ENCODE results near the gene TC2N. TPM values are rescaled to one million over a fixed set of nuclear protein-coding genes. Genes with fewer than 3 reads are reported as not detected.

TC2N gene
- polyA plus RNA-seq, 1 donor from 2014 or later, result 2.1 TPM

DNA sequence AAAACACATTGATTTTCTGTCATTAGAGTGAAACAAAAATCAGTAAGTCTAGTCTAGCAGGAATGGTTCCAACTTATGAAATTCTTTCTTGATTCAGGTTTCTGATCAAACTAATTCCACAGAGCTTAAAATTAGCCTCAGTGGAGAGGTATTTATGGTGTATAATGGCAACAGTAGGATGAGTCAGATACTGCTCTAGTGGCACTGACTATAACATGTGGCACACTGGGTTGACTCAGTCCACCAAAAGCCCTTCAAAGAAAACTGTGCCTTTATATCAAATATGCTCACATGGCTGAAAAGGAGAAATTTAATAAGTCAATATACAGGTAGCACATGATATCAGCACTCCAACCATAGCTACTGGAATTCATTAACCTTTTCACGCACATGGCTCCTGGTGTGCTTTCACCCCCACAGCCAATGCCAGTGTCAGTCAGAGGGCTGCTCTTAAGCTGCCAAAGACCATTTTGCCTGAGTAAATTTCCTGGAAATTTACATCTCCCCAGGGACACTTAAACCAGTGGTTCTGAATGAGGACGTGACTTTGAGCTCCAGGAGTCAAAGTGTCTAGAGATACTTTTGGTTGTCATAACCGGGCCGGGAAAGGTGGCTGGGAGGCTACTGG lies 113.7 kb downstream of the TC2N start:
- H3K4me3 ChIP-seq (ENCODE audit: low read length), result no peak overlapping the region
- no peaks in the 10 kb centered on the region for H3K9me2 ChIP-seq (ENCODE audit: insufficient read depth, low read length)
- H3K79me2 ChIP-seq (replicated peaks; ENCODE audit: insufficient read depth, low read length), result no peaks in the 10 kb centered on the region
- no peaks in the 10 kb centered on the region for H3K9me3 ChIP-seq (ENCODE audit: low read length)
- no peak overlapping the region for H2AFZ ChIP-seq (ENCODE audit: low read depth, low read length)
- no peak overlapping the region for H3K27ac ChIP-seq (ENCODE audit: low read length)
- H3K9ac ChIP-seq (ENCODE audit: low read length), result no peak overlapping the region
- H3K4me2 ChIP-seq (ENCODE audit: low read length), result no peak overlapping the region
- H3F3A ChIP-seq (ENCODE audit: insufficient read depth, low read length, poor library complexity, severe bottlenecking), result no peaks in the 10 kb centered on the region
- no peaks in the 10 kb centered on the region for H3K36me3 ChIP-seq (ENCODE audit: insufficient read depth, low read length)
- H4K20me1 ChIP-seq (ENCODE audit: insufficient read depth), result no peaks in the 10 kb centered on the region
- TF ChIP-seq RAD21 (conservative IDR thresholded peaks at IDR 0.05) (no peak), EP300 (conservative IDR thresholded peaks at IDR 0.05; ENCODE audit: poor library complexity, severe bottlenecking) (no peak), SMC3 (conservative IDR thresholded peaks at IDR 0.05; ENCODE audit: poor library complexity) (no peak), EZH2 (IDR thresholded peaks at IDR 0.05; ENCODE audit: borderline replicate concordance, insufficient read depth, low read length, poor library complexity, severe bottlenecking) (no peak)
- TF ChIP-seq, protein P1, sequence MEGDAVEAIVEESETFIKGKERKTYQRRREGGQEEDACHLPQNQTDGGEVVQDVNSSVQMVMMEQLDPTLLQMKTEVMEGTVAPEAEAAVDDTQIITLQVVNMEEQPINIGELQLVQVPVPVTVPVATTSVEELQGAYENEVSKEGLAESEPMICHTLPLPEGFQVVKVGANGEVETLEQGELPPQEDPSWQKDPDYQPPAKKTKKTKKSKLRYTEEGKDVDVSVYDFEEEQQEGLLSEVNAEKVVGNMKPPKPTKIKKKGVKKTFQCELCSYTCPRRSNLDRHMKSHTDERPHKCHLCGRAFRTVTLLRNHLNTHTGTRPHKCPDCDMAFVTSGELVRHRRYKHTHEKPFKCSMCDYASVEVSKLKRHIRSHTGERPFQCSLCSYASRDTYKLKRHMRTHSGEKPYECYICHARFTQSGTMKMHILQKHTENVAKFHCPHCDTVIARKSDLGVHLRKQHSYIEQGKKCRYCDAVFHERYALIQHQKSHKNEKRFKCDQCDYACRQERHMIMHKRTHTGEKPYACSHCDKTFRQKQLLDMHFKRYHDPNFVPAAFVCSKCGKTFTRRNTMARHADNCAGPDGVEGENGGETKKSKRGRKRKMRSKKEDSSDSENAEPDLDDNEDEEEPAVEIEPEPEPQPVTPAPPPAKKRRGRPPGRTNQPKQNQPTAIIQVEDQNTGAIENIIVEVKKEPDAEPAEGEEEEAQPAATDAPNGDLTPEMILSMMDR (IDR thresholded peaks at IDR 0.05; ENCODE audit: poor library complexity, severe bottlenecking), result no peak
- TF ChIP-seq, protein P2, sequence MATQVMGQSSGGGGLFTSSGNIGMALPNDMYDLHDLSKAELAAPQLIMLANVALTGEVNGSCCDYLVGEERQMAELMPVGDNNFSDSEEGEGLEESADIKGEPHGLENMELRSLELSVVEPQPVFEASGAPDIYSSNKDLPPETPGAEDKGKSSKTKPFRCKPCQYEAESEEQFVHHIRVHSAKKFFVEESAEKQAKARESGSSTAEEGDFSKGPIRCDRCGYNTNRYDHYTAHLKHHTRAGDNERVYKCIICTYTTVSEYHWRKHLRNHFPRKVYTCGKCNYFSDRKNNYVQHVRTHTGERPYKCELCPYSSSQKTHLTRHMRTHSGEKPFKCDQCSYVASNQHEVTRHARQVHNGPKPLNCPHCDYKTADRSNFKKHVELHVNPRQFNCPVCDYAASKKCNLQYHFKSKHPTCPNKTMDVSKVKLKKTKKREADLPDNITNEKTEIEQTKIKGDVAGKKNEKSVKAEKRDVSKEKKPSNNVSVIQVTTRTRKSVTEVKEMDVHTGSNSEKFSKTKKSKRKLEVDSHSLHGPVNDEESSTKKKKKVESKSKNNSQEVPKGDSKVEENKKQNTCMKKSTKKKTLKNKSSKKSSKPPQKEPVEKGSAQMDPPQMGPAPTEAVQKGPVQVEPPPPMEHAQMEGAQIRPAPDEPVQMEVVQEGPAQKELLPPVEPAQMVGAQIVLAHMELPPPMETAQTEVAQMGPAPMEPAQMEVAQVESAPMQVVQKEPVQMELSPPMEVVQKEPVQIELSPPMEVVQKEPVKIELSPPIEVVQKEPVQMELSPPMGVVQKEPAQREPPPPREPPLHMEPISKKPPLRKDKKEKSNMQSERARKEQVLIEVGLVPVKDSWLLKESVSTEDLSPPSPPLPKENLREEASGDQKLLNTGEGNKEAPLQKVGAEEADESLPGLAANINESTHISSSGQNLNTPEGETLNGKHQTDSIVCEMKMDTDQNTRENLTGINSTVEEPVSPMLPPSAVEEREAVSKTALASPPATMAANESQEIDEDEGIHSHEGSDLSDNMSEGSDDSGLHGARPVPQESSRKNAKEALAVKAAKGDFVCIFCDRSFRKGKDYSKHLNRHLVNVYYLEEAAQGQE (IDR thresholded peaks at IDR 0.05; ENCODE audit: borderline replicate concordance), result no peak
- no peaks in the 10 kb centered on the region for H3K27me3 ChIP-seq (ENCODE audit: insufficient read depth, low read depth, low read length)

DNA sequence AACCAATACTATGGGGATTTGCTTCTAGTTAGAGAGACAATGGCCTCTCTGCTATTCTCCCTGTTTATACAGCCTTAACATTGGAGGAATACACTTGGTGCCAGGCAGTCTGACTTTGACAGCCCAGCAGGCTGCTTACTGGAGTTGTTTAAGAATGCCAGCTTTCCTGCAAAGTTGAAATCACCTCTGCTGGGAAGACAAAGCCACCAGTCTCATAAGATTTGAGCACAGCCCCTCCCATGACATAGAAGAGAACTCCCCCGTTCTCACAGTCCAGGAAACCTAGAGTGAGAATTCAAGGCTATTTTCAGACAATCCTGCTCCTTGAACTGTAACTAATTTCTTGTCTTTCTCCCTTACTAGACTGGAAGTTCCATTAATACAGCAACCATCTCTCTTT lies 114.4 kb downstream of the TC2N start:
- H3K4me3 ChIP-seq (ENCODE audit: low read length), result no peak overlapping the region
- no peak overlapping the region for H3K4me2 ChIP-seq (ENCODE audit: low read length)
- H4K20me1 ChIP-seq (ENCODE audit: insufficient read depth), result no peaks in the 10 kb centered on the region
- TF ChIP-seq, protein P1 (IDR thresholded peaks at IDR 0.05; ENCODE audit: poor library complexity, severe bottlenecking), result no peak
- TF ChIP-seq POLR2AphosphoS5 (IDR thresholded peaks at IDR 0.05), result no peak
- TF ChIP-seq EZH2 (IDR thresholded peaks at IDR 0.05; ENCODE audit: borderline replicate concordance, insufficient read depth, low read length, poor library complexity, severe bottlenecking), result no peak
- no peak for TF ChIP-seq RAD21 (conservative IDR thresholded peaks at IDR 0.05)
- TF ChIP-seq TAF1 (IDR thresholded peaks at IDR 0.05; ENCODE audit: low read depth), result no peak
- no peak for TF ChIP-seq MXI1 (conservative IDR thresholded peaks at IDR 0.05; ENCODE audit: poor library complexity, severe bottlenecking)
- TF ChIP-seq, protein P2 (IDR thresholded peaks at IDR 0.05; ENCODE audit: borderline replicate concordance), result no peak
- no peak for TF ChIP-seq SMC3 (conservative IDR thresholded peaks at IDR 0.05; ENCODE audit: poor library complexity)
- no peak for TF ChIP-seq EP300 (conservative IDR thresholded peaks at IDR 0.05; ENCODE audit: poor library complexity, severe bottlenecking)
- no peak overlapping the region for H2AFZ ChIP-seq (ENCODE audit: low read depth, low read length)
- H3K9me3 ChIP-seq (ENCODE audit: low read length), result no peaks in the 10 kb centered on the region
- H3K79me2 ChIP-seq (replicated peaks; ENCODE audit: insufficient read depth, low read length), result no peaks in the 10 kb centered on the region
- H3K9ac ChIP-seq (ENCODE audit: low read length), result no peak overlapping the region
- H3K9me2 ChIP-seq (ENCODE audit: insufficient read depth, low read length), result no peaks in the 10 kb centered on the region
- no peaks in the 10 kb centered on the region for H3K27me3 ChIP-seq (ENCODE audit: insufficient read depth, low read depth, low read length)
- H3K27ac ChIP-seq (ENCODE audit: low read length), result no peak overlapping the region
- no peaks in the 10 kb centered on the region for H3F3A ChIP-seq (ENCODE audit: insufficient read depth, low read length, poor library complexity, severe bottlenecking)
- no peaks in the 10 kb centered on the region for H3K36me3 ChIP-seq (ENCODE audit: insufficient read depth, low read length)

All from neural cell (in vitro differentiated cells).